HCT116 (cell line): Measurements from ENCODE around the gene GABRR3. TPM values are rescaled to one million over a fixed set of nuclear protein-coding genes. Genes with fewer than 3 reads are reported as not detected.

Experiments
- ATAC-seq: fragments of 200-7000 bp; cut with Tn5 transposase; 2 replicates; pipeline ENCODE4 v1.9.1; 2020; ENCODE audit warnings: mild to moderate bottlenecking, moderate library complexity
- BruUV-seq: library from RNA; stranded (reverse); fragments of 400-500 nt; replicated peaks from 2 replicates; lab custom pipeline; 2021; lab: Mats Ljungman, UMichigan
- CTCF ChIA-PET: fragments of 300-600 bp; sonication (Branson Sonifier 250); formaldehyde crosslinking; loops from one replicate; lab custom pipeline; 2021; ENCODE audit warnings: antibody characterized with exemption; lab: Charles Lee
- POLR2A ChIA-PET: fragments of 300-600, 350-600 bp; sonication (Branson Sonifier 250); formaldehyde crosslinking; loops from one replicate; lab custom pipeline; 2021; ENCODE audit warnings: antibody characterized with exemption; lab: Charles Lee
- RAD21 ChIA-PET, 2 experiments: fragments of 300-600 bp; sonication (Branson Sonifier 250); formaldehyde crosslinking; loops; one replicate each; lab custom pipeline; 2023; ENCODE audit warnings: low total read pairs in 2 of 2; ENCODE audit not compliant: uncharacterized antibody in 2 of 2, unreplicated experiment in 2 of 2, low non-redundant PET in 1 of 2; lab: Charles Lee
- DNase-seq: peaks from one replicate; pipeline ENCODE4 v3.0.0-alpha.2; 2010; ENCODE audit warnings: low read depth, low spot score
- H2AFZ ChIP-seq: fragments of 200-600 bp; shearing (Covaris generic), sonication (generic); 2 replicates; pipeline ENCODE4 v1.6.1; 2017; ENCODE audit warnings: low read depth, mixed run types, mixed read lengths, antibody characterized with exemption, low read length; ENCODE audit not compliant: poor library complexity, severe bottlenecking
- H3K27ac ChIP-seq: 2 replicates; pipeline ENCODE4 v1.5.1; 2012; ENCODE audit warnings: low read depth, low read length
- H3K27me3 ChIP-seq: fragments of 200-600 bp; sonication (generic); 2 replicates; pipeline ENCODE4 v1.6.1; 2016; ENCODE audit warnings: mixed run types, low read length, mixed read lengths; ENCODE audit not compliant: insufficient read depth
- H3K36me3 ChIP-seq, 2 experiments: fragments of 200-500 bp in 1 of 2; fragments of 200-600 bp in 1 of 2; sonication (Bioruptor generic) in 1 of 2; sonication (generic) in 1 of 2; 2 replicates each; pipeline versions ENCODE4 v1.5.1 to v1.6.1; 2014 to 2016; ENCODE audit warnings: low read length in 2 of 2, inconsistent platforms in 1 of 2, mixed read lengths in 1 of 2, mixed run types in 1 of 2; ENCODE audit not compliant: insufficient read depth in 2 of 2, control insufficient read depth in 1 of 2
- H3K4me1 ChIP-seq, 2 experiments: fragments of 200-600 bp in 1 of 2; sonication (generic) in 1 of 2; 2 replicates each; pipeline versions ENCODE4 v1.5.1 to v1.6.1; 2012 to 2017; ENCODE audit warnings: low read length in 2 of 2, inconsistent platforms in 1 of 2, mild to moderate bottlenecking in 1 of 2, mixed read lengths in 1 of 2, mixed run types in 1 of 2, moderate library complexity in 1 of 2; ENCODE audit not compliant: insufficient read depth in 2 of 2, control insufficient read depth in 1 of 2
- H3K4me2 ChIP-seq: fragments of 200-600 bp; sonication (generic); 2 replicates; pipeline ENCODE4 v1.6.1; 2017; ENCODE audit warnings: mixed run types, low read length, mixed read lengths
- H3K4me3 ChIP-seq, 2 experiments: fragments of 200-600 bp in 1 of 2; sonication (generic) in 1 of 2; replicated peaks in 1 of 2; 2 replicates each; pipeline ENCODE4 v1.5.1; 2011 to 2016; ENCODE audit warnings: low read length in 2 of 2, control low read depth in 1 of 2, low read depth in 1 of 2, mild to moderate bottlenecking in 1 of 2, mixed read lengths in 1 of 2, mixed run types in 1 of 2
- H3K79me2 ChIP-seq: fragments of 200-600 bp; sonication (generic); 2 replicates; pipeline ENCODE4 v1.6.1; 2017; ENCODE audit warnings: mild to moderate bottlenecking, mixed run types, low read length, moderate library complexity, mixed read lengths; ENCODE audit not compliant: insufficient read depth
- H3K9ac ChIP-seq: fragments of 200-600 bp; sonication (generic); 2 replicates; pipeline ENCODE4 v1.6.1; 2016; ENCODE audit warnings: low read length, mixed read lengths
- H3K9me2 ChIP-seq: fragments of 200-600 bp; sonication (generic), shearing (Covaris generic); 2 replicates; pipeline ENCODE4 v1.6.1; 2017; ENCODE audit warnings: mixed run types, mild to moderate bottlenecking, moderate library complexity; ENCODE audit not compliant: insufficient read depth
- H3K9me3 ChIP-seq, 2 experiments: fragments of 200-500 bp in 1 of 2; fragments of 200-600 bp in 1 of 2; sonication (Bioruptor generic) in 1 of 2; sonication (generic) in 1 of 2; 2 replicates each; pipeline ENCODE4 v1.6.1; 2014 to 2017; ENCODE audit warnings: low read length in 2 of 2, mixed read lengths in 2 of 2, inconsistent platforms in 1 of 2, low read depth in 1 of 2, mild to moderate bottlenecking in 1 of 2, mixed run types in 1 of 2, moderate library complexity in 1 of 2; ENCODE audit not compliant: control insufficient read depth in 1 of 2, insufficient read depth in 1 of 2
- H4K20me1 ChIP-seq: fragments of 200-600 bp; sonication (generic), shearing (Covaris generic); 2 replicates; pipeline ENCODE4 v1.6.1; 2017; ENCODE audit warnings: mixed run types, mild to moderate bottlenecking, moderate library complexity; ENCODE audit not compliant: insufficient read depth
- CBX3 ChIP-seq: IDR thresholded peaks from 2 replicates; pipeline ENCODE4 v1.6.1; 2012; ENCODE audit warnings: low read depth
- CEBPB ChIP-seq: IDR thresholded peaks from 2 replicates; pipeline ENCODE4 v1.6.1; 2012; ENCODE audit warnings: low read depth
- EGR1 ChIP-seq: IDR thresholded peaks from 2 replicates; pipeline ENCODE4 v1.6.1; 2012; ENCODE audit warnings: low read depth
- EZH2phosphoT487 ChIP-seq: fragments of 200-600 bp; IDR thresholded peaks from 2 replicates; pipeline ENCODE4 v1.6.1; 2018; ENCODE audit warnings: antibody characterized with exemption, borderline replicate concordance
- FOSL1 ChIP-seq: IDR thresholded peaks from 2 replicates; pipeline ENCODE4 v1.6.1; 2012; ENCODE audit warnings: low read depth
- JUND ChIP-seq: IDR thresholded peaks from 2 replicates; pipeline ENCODE4 v1.6.1; 2012
- POLR2A ChIP-seq: IDR thresholded peaks from 2 replicates; pipeline ENCODE4 v1.7.0; 2011; ENCODE audit warnings: borderline replicate concordance; ENCODE audit not compliant: insufficient read depth, insufficient read length; ENCODE audit errors: extremely low read depth
- POLR2AphosphoS5 ChIP-seq: IDR thresholded peaks from 2 replicates; pipeline ENCODE4 v1.6.1; 2011; ENCODE audit warnings: mild to moderate bottlenecking, low read depth, low read length, moderate library complexity
- RAD21 ChIP-seq: IDR thresholded peaks from 2 replicates; pipeline ENCODE4 v1.6.1; 2012; ENCODE audit warnings: low read depth, mild to moderate bottlenecking
- SRF ChIP-seq: IDR thresholded peaks from 2 replicates; pipeline ENCODE4 v1.6.1; 2012; ENCODE audit warnings: low read depth
- YY1 ChIP-seq: IDR thresholded peaks from 2 replicates; pipeline ENCODE4 v1.6.1; 2011; ENCODE audit warnings: low read length, low read depth, moderate library complexity, mild to moderate bottlenecking; ENCODE audit not compliant: insufficient replicate concordance; ENCODE audit errors: extremely low read depth
- intact Hi-C: fragments of 100-400 bp; cut with micrococcal nuclease; formaldehyde crosslinking; loops from 2 replicates; pipeline ENCODE4 v1.10.0; 2022
- total RNA-seq: library from RNA; stranded (reverse); gene quantifications from one replicate; pipeline ENCODE4 v1.2.1, GENCODE V29; 2021; ENCODE audit not compliant: unreplicated experiment
- TF ChIP-seq, protein P1 (sequence below): IDR thresholded peaks from 2 replicates; pipeline ENCODE4 v1.6.1; 2011; ENCODE audit warnings: mild to moderate bottlenecking, low read length, moderate library complexity; ENCODE audit not compliant: insufficient replicate concordance; ENCODE audit errors: extremely low read depth
- TF ChIP-seq, protein P2 (sequence below): IDR thresholded peaks from 2 replicates; pipeline ENCODE4 v1.6.1; 2012
- TF ChIP-seq, protein P3 (sequence below), 3 experiments: fragments of 200-600 bp in 1 of 3; sonication (generic) in 1 of 3; IDR thresholded peaks in 2 of 3; conservative IDR thresholded peaks in 1 of 3; 2 replicates each; pipeline ENCODE4 v1.5.1; 2012 to 2017; ENCODE audit warnings: low read depth in 2 of 3, low read length in 2 of 3, antibody characterized with exemption in 1 of 3, borderline replicate concordance in 1 of 3, control low read depth in 1 of 3, mild to moderate bottlenecking in 1 of 3, mixed read lengths in 1 of 3, mixed run types in 1 of 3, moderate library complexity in 1 of 3; ENCODE audit not compliant: insufficient read depth in 1 of 3
- TF ChIP-seq, protein P4 (sequence below): IDR thresholded peaks from 2 replicates; pipeline ENCODE4 v1.6.1; 2012

The GABRR3 gene
- total RNA-seq, 1 experiment from 2014 or later, result not detected

DNA sequence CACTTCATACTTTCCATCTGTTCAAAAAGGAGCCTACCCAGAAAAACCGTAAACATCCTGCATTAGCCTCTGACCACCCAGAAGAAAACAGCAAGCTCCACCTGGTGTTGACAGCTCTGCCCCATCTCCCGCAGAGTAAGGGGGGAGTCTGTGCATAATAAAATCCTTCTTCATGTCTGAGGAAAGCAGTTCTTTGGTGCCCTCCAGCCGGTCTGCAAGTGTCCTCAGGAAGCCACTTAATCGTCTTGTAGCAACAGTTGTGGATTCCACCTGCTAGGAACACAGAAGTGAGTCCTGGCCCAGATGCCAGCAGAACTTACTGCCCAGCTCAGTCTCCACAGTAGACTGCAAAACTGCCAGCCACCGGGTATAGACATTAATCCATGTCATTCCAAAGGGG, 85.4 kb downstream of the GABRR3 start:
- intact Hi-C loops, result no loop called here

More for the DNA sequence above, 85.4 kb downstream of the GABRR3 start:
- Histone ChIP-seq H3K27ac (no peak overlapping the region), H3K9me3 (no peaks in the 10 kb centered on the region), H3K36me3 (peaks cover 55 to 59% of the 10 kb centered on the region in 2 experiments), H3K27me3 (no peaks in the 10 kb centered on the region), H2AFZ (no peak overlapping the region), H3K4me1 (no peaks in the 10 kb centered on the region), H4K20me1 (no peaks in the 10 kb centered on the region), H3K9me2 (no peaks in the 10 kb centered on the region), H3K9ac (no peak overlapping the region), H3K4me2 (no peak overlapping the region), H3K4me3 (no peak overlapping the region), H3K79me2 (no peaks in the 10 kb centered on the region)
- BruUV-seq, result no TSS peak
- TF ChIP-seq YY1, result no peak
- no peak for TF ChIP-seq EGR1
- no peak for TF ChIP-seq SRF
- TF ChIP-seq POLR2A, result no peak
- TF ChIP-seq, protein P1, sequence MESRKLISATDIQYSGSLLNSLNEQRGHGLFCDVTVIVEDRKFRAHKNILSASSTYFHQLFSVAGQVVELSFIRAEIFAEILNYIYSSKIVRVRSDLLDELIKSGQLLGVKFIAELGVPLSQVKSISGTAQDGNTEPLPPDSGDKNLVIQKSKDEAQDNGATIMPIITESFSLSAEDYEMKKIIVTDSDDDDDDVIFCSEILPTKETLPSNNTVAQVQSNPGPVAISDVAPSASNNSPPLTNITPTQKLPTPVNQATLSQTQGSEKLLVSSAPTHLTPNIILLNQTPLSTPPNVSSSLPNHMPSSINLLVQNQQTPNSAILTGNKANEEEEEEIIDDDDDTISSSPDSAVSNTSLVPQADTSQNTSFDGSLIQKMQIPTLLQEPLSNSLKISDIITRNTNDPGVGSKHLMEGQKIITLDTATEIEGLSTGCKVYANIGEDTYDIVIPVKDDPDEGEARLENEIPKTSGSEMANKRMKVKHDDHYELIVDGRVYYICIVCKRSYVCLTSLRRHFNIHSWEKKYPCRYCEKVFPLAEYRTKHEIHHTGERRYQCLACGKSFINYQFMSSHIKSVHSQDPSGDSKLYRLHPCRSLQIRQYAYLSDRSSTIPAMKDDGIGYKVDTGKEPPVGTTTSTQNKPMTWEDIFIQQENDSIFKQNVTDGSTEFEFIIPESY, result no peak
- TF ChIP-seq, protein P2, sequence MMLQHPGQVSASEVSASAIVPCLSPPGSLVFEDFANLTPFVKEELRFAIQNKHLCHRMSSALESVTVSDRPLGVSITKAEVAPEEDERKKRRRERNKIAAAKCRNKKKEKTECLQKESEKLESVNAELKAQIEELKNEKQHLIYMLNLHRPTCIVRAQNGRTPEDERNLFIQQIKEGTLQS, result no peak
- no peak for TF ChIP-seq EZH2phosphoT487
- TF ChIP-seq, protein P3, sequence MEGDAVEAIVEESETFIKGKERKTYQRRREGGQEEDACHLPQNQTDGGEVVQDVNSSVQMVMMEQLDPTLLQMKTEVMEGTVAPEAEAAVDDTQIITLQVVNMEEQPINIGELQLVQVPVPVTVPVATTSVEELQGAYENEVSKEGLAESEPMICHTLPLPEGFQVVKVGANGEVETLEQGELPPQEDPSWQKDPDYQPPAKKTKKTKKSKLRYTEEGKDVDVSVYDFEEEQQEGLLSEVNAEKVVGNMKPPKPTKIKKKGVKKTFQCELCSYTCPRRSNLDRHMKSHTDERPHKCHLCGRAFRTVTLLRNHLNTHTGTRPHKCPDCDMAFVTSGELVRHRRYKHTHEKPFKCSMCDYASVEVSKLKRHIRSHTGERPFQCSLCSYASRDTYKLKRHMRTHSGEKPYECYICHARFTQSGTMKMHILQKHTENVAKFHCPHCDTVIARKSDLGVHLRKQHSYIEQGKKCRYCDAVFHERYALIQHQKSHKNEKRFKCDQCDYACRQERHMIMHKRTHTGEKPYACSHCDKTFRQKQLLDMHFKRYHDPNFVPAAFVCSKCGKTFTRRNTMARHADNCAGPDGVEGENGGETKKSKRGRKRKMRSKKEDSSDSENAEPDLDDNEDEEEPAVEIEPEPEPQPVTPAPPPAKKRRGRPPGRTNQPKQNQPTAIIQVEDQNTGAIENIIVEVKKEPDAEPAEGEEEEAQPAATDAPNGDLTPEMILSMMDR (IDR thresholded peaks at IDR 0.05 in 2 of 3, conservative IDR thresholded peaks at IDR 0.05 in 1 of 3; ENCODE audit: borderline replicate concordance in 1 of 3, insufficient read depth in 1 of 3, low read depth in 2 of 3, low read length in 2 of 3), result no peak
- TF ChIP-seq POLR2AphosphoS5, result no peak
- TF ChIP-seq FOSL1, result no peak
- TF ChIP-seq RAD21, result no peak
- TF ChIP-seq CEBPB, result no peak
- TF ChIP-seq, protein P4, sequence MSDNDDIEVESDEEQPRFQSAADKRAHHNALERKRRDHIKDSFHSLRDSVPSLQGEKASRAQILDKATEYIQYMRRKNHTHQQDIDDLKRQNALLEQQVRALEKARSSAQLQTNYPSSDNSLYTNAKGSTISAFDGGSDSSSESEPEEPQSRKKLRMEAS, result no peak
- no peak for TF ChIP-seq CBX3
- TF ChIP-seq JUND, result no peak
- ChIA-PET CTCF (no interaction called here), POLR2A (no interaction called here), RAD21 (no interaction called here)
- no peak for ATAC-seq
- no peak for DNase-seq
